ENCODE results near the gene GDPD1. TPM values are rescaled to one million over a fixed set of nuclear protein-coding genes. Genes with fewer than 3 reads are reported as not detected.

The GDPD1 gene
- polyA plus RNA-seq, 2 of the 4 experiments (the other 2 are of a cell fraction) = 2.4 to 6.7 TPM

GRCh38 chr17:59190806-59191205 lies 29.5 kb upstream of the GDPD1 start:
- WGBS (ENCODE audit: missing lambda C conversion rate) = 100% methylated on average over 2 of the region's 2 CpGs
- FAIRE-seq (no peak), DNase-seq (ENCODE audit: low read depth in 1 of 2, low spot score in 1 of 2) (no peak)

GRCh38 chr17:59193336-59193862 lies 26.9 kb upstream of the GDPD1 start:
- H3K4me2 ChIP-seq = no peak overlapping the region
- FAIRE-seq (no peak), ATAC-seq (no peak), DNase-seq (ENCODE audit: low read depth in 1 of 2, low spot score in 1 of 2) (no peak)
- 90% methylated on average over 3 of the region's 3 CpGs for WGBS (ENCODE audit: missing lambda C conversion rate)
- H3K4me1 ChIP-seq = 0 out of 3 replicates have a peak, but pooled peaks cover 4% of the 10 kb centered on the region
- H3K9me3 ChIP-seq = no peaks in the 10 kb centered on the region
- POLR2A ChIA-PET = no interaction called here
- CTCF ChIA-PET = interaction anchor here (0.5 to 1.2 kb wide), 4 partner anchors 8 to 23 kb away, joined by 3 read pairs; no protein-coding TSS in a partner anchor
- no peak for TF ChIP-seq MAX (IDR thresholded peaks at IDR 0.05)
- no peak for TF ChIP-seq HES2 (IDR thresholded peaks at IDR 0.05)
- no peak for TF ChIP-seq NR3C1 (IDR thresholded peaks at IDR 0.05)
- TF ChIP-seq ZNF302 (CRISPR knock-in tag; IDR thresholded peaks at IDR 0.05) = no peak
- TF ChIP-seq HEYL (CRISPR knock-in tag; IDR thresholded peaks at IDR 0.05) = no peak
- no peak for TF ChIP-seq CEBPB (IDR thresholded peaks at IDR 0.05)
- TF ChIP-seq RNF2 (IDR thresholded peaks at IDR 0.05; ENCODE audit: borderline replicate concordance, low read depth) = no peak
- no peak overlapping the region for H3K27ac ChIP-seq
- no peak overlapping the region for H3K4me3 ChIP-seq

More at GRCh38 chr17:59190806-59191205, 29.5 kb upstream of the GDPD1 start:
- Histone ChIP-seq H3K4me3 (no peak overlapping the region), H3K4me2 (no peak overlapping the region), H3K9me3 (no peaks in the 10 kb centered on the region), H3K27ac (no peak overlapping the region), H3K4me1 (0 out of 3 replicates have a peak, but pooled peaks cover 4% of the 10 kb centered on the region)
- ATAC-seq = no peak; a peak in 1 of 6 replicates
- POLR2A ChIA-PET = no interaction called here
- CTCF ChIA-PET = interaction anchor here (0.9 to 1.1 kb wide), 2 partner anchors 25 to 120 kb away, joined by 3 read pairs; no protein-coding TSS in a partner anchor
- no peak for TF ChIP-seq EHF (CRISPR knock-in tag; IDR thresholded peaks at IDR 0.05)

- ATAC-seq (no peak), FAIRE-seq (no peak), DNase-seq (ENCODE audit: low read depth in 1 of 2, low spot score in 1 of 2) (no peak)
- TF ChIP-seq CTCF (IDR thresholded peaks at IDR 0.05) (no peak), KDM5A (IDR thresholded peaks at IDR 0.05) (no peak), CHD4 (IDR thresholded peaks at IDR 0.05; ENCODE audit: borderline replicate concordance) (no peak), HOXB5 (CRISPR knock-in tag; IDR thresholded peaks at IDR 0.05) (no peak), SREBF2 (IDR thresholded peaks at IDR 0.05) (no peak), RFX5 (IDR thresholded peaks at IDR 0.05) (no peak), KDM1A (IDR thresholded peaks at IDR 0.05; ENCODE audit: low read depth) (no peak), PBX3 (IDR thresholded peaks at IDR 0.05) (no peak), MAFK (IDR thresholded peaks at IDR 0.05; ENCODE audit: partially characterized antibody) (no peak), BCL3 (IDR thresholded peaks at IDR 0.05) (no peak), FOXS1 (CRISPR knock-in tag; IDR thresholded peaks at IDR 0.05) (no peak), CBX2 (IDR thresholded peaks at IDR 0.05; ENCODE audit: borderline replicate concordance, low read depth) (no peak), ESRRA (IDR thresholded peaks at IDR 0.05; ENCODE audit: borderline replicate concordance, low read length) (no peak), RARB (CRISPR knock-in tag; IDR thresholded peaks at IDR 0.05) (no peak), EP300 (IDR thresholded peaks at IDR 0.05) (no peak), RNF2 (IDR thresholded peaks at IDR 0.05; ENCODE audit: borderline replicate concordance, low read depth) (no peak), PHF8 (IDR thresholded peaks at IDR 0.05; ENCODE audit: borderline replicate concordance, low read depth) (no peak), SMC3 (IDR thresholded peaks at IDR 0.05) (no peak)
- POLR2A ChIA-PET = no interaction called here
- Histone ChIP-seq H3K27ac (no peak overlapping the region), H3K4me2 (no peak overlapping the region), H3K4me3 (no peak overlapping the region), H3K4me1 (no peaks in the 10 kb centered on the region), H3K9me3 (no peaks in the 10 kb centered on the region)
- 93% methylated on average over 4 of the region's 4 CpGs for WGBS (ENCODE audit: missing lambda C conversion rate)
- CTCF ChIA-PET = no interaction called here
Observed at GRCh38 chr17:59199398-59199797, 20.9 kb upstream of the GDPD1 start.

Measured in A549 (cell line).